Keratinocyte (primary cell): Measurements from ENCODE around the gene SPON1. TPM values are rescaled to one million over a fixed set of nuclear protein-coding genes. Genes with fewer than 3 reads are reported as not detected.

Experiments used
- DNase-seq: peaks from one replicate; pipeline ENCODE4 v3.0.0-alpha.2; 2011; ENCODE audit warnings: low read depth, missing footprints, low spot score
- FAIRE-seq: peaks from 2 replicates; lab custom pipeline; 2011; peaks lifted over from hg19 to GRCh38; lab: Jason Lieb, UNC
- H2AFZ ChIP-seq: 2 replicates; pipeline ENCODE4 v1.6.0; 2012; ENCODE audit warnings: low read length, control low read depth, inconsistent platforms; ENCODE audit not compliant: control insufficient read depth
- H3K27ac ChIP-seq: 2 replicates; pipeline ENCODE4 v1.5.1; 2011; ENCODE audit warnings: low read length; ENCODE audit not compliant: control insufficient read depth, insufficient read depth
- H3K27me3 ChIP-seq: 3 replicates; pipeline ENCODE4 v1.6.0; 2011; ENCODE audit warnings: low read length; ENCODE audit not compliant: control insufficient read depth, insufficient read depth; ENCODE audit errors: extremely low read depth
- H3K36me3 ChIP-seq, 2 experiments: 2 replicates in 1 of 2; 3 replicates in 1 of 2; pipeline ENCODE4 v1.5.1; 2011; ENCODE audit warnings: low read length in 2 of 2, mild to moderate bottlenecking in 1 of 2; ENCODE audit not compliant: control insufficient read depth in 2 of 2, insufficient read depth in 2 of 2; ENCODE audit errors: extremely low read depth in 1 of 2
- H3K4me1 ChIP-seq: 3 replicates; pipeline ENCODE4 v1.5.1; 2011; ENCODE audit warnings: low read length; ENCODE audit not compliant: control insufficient read depth, insufficient read depth; ENCODE audit errors: extremely low read depth
- H3K4me2 ChIP-seq: 3 replicates; pipeline ENCODE4 v1.6.0; 2011; ENCODE audit warnings: low read depth, low read length; ENCODE audit not compliant: control insufficient read depth, insufficient read depth; ENCODE audit errors: extremely low read depth
- H3K4me3 ChIP-seq, 3 experiments: fragments of 200-600 bp in 1 of 3; sonication (generic) in 1 of 3; 2 replicates in 2 of 3; 3 replicates in 1 of 3; pipeline ENCODE4 v1.5.1; 2011 to 2016; ENCODE audit warnings: low read length in 3 of 3, mild to moderate bottlenecking in 3 of 3, control low read depth in 2 of 3, inconsistent platforms in 1 of 3, low read depth in 1 of 3, mixed read lengths in 1 of 3, mixed run types in 1 of 3, moderate library complexity in 1 of 3; ENCODE audit not compliant: control insufficient read depth in 2 of 3, insufficient read depth in 2 of 3; ENCODE audit errors: extremely low read depth in 1 of 3
- H3K79me2 ChIP-seq: 2 replicates; pipeline ENCODE4 v1.6.0; 2012; ENCODE audit warnings: low read length; ENCODE audit not compliant: control insufficient read depth, insufficient read depth
- H3K9ac ChIP-seq: 3 replicates; pipeline ENCODE4 v1.6.0; 2011; ENCODE audit warnings: low read length; ENCODE audit not compliant: control insufficient read depth, insufficient read depth; ENCODE audit errors: extremely low read depth
- H3K9me1 ChIP-seq: 3 replicates; pipeline ENCODE4 v1.6.0; 2011; ENCODE audit warnings: low read length; ENCODE audit not compliant: control insufficient read depth, insufficient read depth; ENCODE audit errors: extremely low read depth
- H3K9me3 ChIP-seq: 2 replicates; pipeline ENCODE4 v1.5.1; 2012; ENCODE audit warnings: low read depth, low read length; ENCODE audit not compliant: control insufficient read depth
- H4K20me1 ChIP-seq: 3 replicates; pipeline ENCODE4 v1.6.0; 2011; ENCODE audit warnings: low read length; ENCODE audit not compliant: control insufficient read depth, insufficient read depth; ENCODE audit errors: extremely low read depth
- EZH2 ChIP-seq: IDR thresholded peaks from one replicate; pipeline ENCODE4 v1.6.1; 2012; ENCODE audit warnings: inconsistent platforms, mild to moderate bottlenecking, low read length, moderate library complexity
- dilution Hi-C: fragments of 300-500 bp; cut with MboI; formaldehyde crosslinking; loops from one replicate; pipeline ENCODE4 v1.7.0; 2020; ENCODE audit warnings: low sequenced_read_pairs; ENCODE audit not compliant: extremely low pct_ligation_motif_present
- polyA plus RNA-seq, 5 experiments: library from polyadenylated mRNA; depleted of rRNA in 3 of 5; stranded (reverse) in 3 of 5; stranded (forward) in 1 of 5; unstranded in 1 of 5; fragments of >200 nt; gene quantifications; 1 replicate in 1 of 5; 2 replicates in 3 of 5; 3 replicates in 1 of 5; pipeline versions ENCODE4 v1.2.1 to v1.2.3, GENCODE V29; 2011 to 2012; ENCODE audit warnings: missing spikeins in 2 of 5, low read depth in 1 of 5, low replicate concordance in 1 of 5
- TF ChIP-seq, protein P1 (sequence below), 3 experiments: IDR thresholded peaks in 1 of 3; conservative IDR thresholded peaks in 1 of 3; optimal IDR thresholded peaks in 1 of 3; 2 replicates in 2 of 3; 3 replicates in 1 of 3; pipeline versions ENCODE3 to v1.5.1; 2011; ENCODE audit warnings: low read length in 3 of 3, mild to moderate bottlenecking in 3 of 3, moderate library complexity in 2 of 3, control low read depth in 1 of 3, inconsistent platforms in 1 of 3; ENCODE audit not compliant: insufficient read depth in 2 of 3; ENCODE audit errors: extremely low read depth in 1 of 3

SPON1 gene
- polyA plus RNA-seq, 1 donor (not counting 4 experiments of a cell fraction or from before 2014, with no cell fraction given): not detected

- Histone ChIP-seq H3K36me3 (no peaks in the 10 kb centered on the region), H3K79me2 (no peaks in the 10 kb centered on the region), H2AFZ (no peak overlapping the region), H3K4me2 (no peak overlapping the region), H3K9me1 (no peaks in the 10 kb centered on the region), H3K4me1 (no peaks in the 10 kb centered on the region), H4K20me1 (no peaks in the 10 kb centered on the region), H3K27ac (no peak overlapping the region), H3K27me3 (peaks cover 24% of the 10 kb centered on the region), H3K9ac (no peak overlapping the region), H3K9me3 (no peaks in the 10 kb centered on the region), H3K4me3 (no peak overlapping the region)
- DNase-seq (no peak), FAIRE-seq (no peak)
- TF ChIP-seq EZH2: no peak
- TF ChIP-seq, protein P1, sequence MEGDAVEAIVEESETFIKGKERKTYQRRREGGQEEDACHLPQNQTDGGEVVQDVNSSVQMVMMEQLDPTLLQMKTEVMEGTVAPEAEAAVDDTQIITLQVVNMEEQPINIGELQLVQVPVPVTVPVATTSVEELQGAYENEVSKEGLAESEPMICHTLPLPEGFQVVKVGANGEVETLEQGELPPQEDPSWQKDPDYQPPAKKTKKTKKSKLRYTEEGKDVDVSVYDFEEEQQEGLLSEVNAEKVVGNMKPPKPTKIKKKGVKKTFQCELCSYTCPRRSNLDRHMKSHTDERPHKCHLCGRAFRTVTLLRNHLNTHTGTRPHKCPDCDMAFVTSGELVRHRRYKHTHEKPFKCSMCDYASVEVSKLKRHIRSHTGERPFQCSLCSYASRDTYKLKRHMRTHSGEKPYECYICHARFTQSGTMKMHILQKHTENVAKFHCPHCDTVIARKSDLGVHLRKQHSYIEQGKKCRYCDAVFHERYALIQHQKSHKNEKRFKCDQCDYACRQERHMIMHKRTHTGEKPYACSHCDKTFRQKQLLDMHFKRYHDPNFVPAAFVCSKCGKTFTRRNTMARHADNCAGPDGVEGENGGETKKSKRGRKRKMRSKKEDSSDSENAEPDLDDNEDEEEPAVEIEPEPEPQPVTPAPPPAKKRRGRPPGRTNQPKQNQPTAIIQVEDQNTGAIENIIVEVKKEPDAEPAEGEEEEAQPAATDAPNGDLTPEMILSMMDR (optimal IDR thresholded peaks at IDR 0.05 in 1 of 3, IDR thresholded peaks at IDR 0.05 in 1 of 3, conservative IDR thresholded peaks at IDR 0.05 in 1 of 3; ENCODE audit: extremely low read depth in 1 of 3, insufficient read depth in 2 of 3, low read length in 3 of 3): no peak
- dilution Hi-C loops: loop anchor here (25.0 kb wide), 2 partner anchors 267 to 467 kb away; partner anchors contain the start of gene SPON1
Measured at GRCh38 chr11:14229472-14229871, 266.9 kb downstream of the SPON1 start.

DNA sequence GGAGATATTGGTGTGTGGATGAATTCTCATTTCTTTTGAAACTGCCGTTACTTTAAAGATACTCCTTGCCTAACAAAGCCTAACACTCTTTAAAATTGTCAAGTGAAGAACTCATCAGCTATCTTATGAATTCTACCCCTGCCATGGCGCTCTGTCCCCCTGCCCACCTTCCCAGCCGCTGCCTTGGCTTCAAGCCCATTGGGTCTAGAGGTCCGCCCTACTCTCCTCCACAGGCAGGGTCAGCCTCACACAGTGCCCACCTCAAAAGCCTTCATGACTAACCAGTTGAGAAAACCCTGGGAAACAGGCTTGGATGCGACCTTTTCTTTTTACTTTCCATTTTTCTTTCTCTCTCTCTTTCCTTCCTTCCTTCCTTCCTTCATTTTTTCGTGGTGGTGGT, 267.9 kb downstream of the SPON1 start:
- no peak overlapping the region for H3K9ac ChIP-seq
- TF ChIP-seq, protein P1 (optimal IDR thresholded peaks at IDR 0.05 in 1 of 3, IDR thresholded peaks at IDR 0.05 in 1 of 3, conservative IDR thresholded peaks at IDR 0.05 in 1 of 3; ENCODE audit: extremely low read depth in 1 of 3, insufficient read depth in 2 of 3, low read length in 3 of 3): no peak
- H3K4me3 ChIP-seq: no peak overlapping the region
- H4K20me1 ChIP-seq: no peaks in the 10 kb centered on the region
- H3K27ac ChIP-seq: no peak overlapping the region
- peaks cover 30% of the 10 kb centered on the region for H3K27me3 ChIP-seq
- H3K9me1 ChIP-seq: no peaks in the 10 kb centered on the region
- DNase-seq (no peak), FAIRE-seq (no peak)
- no peaks in the 10 kb centered on the region for H3K79me2 ChIP-seq
- H2AFZ ChIP-seq: no peak overlapping the region
- H3K4me1 ChIP-seq: no peaks in the 10 kb centered on the region
- no peaks in the 10 kb centered on the region for H3K36me3 ChIP-seq
- H3K9me3 ChIP-seq: no peaks in the 10 kb centered on the region
- H3K4me2 ChIP-seq: no peak overlapping the region
- dilution Hi-C loops: loop anchor here (25.0 kb wide), 2 partner anchors 268 to 468 kb away; partner anchors contain the start of gene SPON1
